Activated CD4-positive, alpha-beta T cell treated with anti-CD3 and anti-CD28 coated beads for 24 hours (primary cell): ENCODE results near the gene IDS.
"Not testable (repeated sequence)": the region's sequence is repeated elsewhere in the genome, so short reads cannot be mapped to it uniquely, and the experiment has no call there.

Source experiments
- DNase-seq, 2 donors: peaks; one replicate each; pipeline ENCODE4 v3.0.0-alpha.2; 2020; ENCODE audit warnings: low read depth in 2 of 2

Gene IDS

GRCh38 chrX:149527705-149528104 is 22.6 kb upstream of the IDS start:
- no peak for DNase-seq

- DNase-seq, result not testable (repeated sequence)
Observed at GRCh38 chrX:149526318-149527033, 21.4 kb upstream of the IDS start.

DNA sequence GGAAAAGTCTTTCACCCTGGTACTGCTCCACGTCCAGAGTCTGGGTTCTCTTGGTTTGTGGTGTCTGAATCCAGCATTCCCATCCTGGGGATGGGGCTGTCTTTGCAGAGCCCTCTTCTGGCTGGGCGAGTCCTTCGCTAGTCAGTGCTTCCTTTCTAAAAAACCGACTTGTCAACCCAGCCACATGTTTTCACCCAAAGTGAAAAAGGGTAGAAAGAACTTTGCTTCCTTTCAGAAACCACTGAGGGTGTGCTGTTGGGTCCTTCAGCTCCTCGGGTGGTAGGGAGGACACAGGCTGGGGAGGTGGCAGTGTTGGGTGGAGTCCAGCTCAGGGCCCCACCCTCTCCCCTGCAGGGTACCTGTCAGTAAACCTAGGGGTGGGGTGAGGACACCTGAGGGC is 20.8 kb upstream of the IDS start:
- not testable (repeated sequence) for DNase-seq

- not testable (repeated sequence) for DNase-seq
Observed at GRCh38 chrX:149525389-149525788, 20.3 kb upstream of the IDS start.

DNA sequence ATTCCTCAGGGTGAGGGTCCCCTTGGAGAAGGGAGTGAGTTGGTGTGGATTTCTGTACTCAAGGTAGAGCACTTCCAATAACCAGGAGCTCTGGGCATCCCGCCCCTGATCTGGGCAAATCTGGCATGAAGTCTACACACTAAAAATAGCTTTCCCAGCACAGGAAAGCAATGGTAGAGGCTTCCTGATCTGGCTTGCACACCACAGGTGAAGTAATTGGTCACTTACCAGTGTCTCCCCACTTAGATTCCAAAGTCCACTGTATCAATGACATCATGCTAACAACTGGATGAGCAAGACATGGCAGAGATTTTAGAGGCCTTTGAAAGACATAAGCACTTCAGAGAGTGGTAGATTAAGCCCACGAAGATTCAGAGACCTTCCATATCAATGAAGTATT is 17.8 kb upstream of the IDS start:
- no peak for DNase-seq

DNA sequence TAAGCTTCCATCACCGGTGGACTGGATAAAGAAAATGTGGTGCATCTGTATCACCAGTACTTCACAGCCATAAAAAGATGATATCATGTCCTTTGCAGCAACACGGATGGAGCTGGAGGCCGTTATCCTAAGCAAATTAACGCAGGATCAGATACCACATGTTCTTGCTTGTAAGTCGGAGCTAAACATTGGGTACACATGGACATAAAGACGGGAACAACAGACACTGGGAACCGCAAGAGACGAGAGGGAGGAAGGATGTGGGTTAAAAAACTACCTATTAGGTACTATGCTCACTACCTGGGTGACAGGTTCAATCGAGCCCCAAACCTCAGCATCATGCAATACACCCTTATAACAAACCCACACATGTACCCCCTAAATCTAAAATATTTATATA is 16.3 kb upstream of the IDS start:
- DNase-seq, result no peak

GRCh38 chrX:149520636-149521277 is 15.7 kb upstream of the IDS start:
- DNase-seq, result not testable (repeated sequence)

- no peak for DNase-seq
Observed at GRCh38 chrX:149518236-149518635, 13.1 kb upstream of the IDS start.

GRCh38 chrX:149517308-149517707 is 12.2 kb upstream of the IDS start:
- DNase-seq, result no peak

DNA sequence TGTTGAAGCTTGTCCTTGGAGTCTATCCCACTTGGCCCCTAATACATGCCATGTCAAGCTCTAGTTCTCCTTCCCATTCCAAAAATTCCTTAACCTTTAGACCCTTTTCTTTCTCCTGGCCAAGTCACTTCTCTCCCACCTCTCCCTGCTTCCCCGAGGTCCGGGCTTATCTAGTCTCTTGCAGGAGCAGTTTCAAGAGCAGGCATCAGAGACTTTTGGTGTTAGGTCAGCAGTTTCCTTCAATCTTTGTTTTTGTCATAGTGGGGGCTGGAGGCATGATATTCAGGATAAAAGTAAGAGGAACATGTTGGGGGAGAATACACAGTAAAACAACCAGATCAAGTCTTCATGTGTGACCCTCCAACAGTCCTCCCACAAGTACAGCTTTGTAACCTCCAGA is 11.5 kb upstream of the IDS start:
- DNase-seq, result no peak

GRCh38 chrX:149515954-149516602 is 11.0 kb upstream of the IDS start:
- no peak for DNase-seq

GRCh38 chrX:149513825-149514428 is 8.8 kb upstream of the IDS start:
- no peak for DNase-seq

GRCh38 chrX:149512225-149512885 is 7.2 kb upstream of the IDS start:
- DNase-seq, result peak; percentile 17 to 31

- DNase-seq, result no peak
Observed at GRCh38 chrX:149511081-149511480, 6.0 kb upstream of the IDS start.

- DNase-seq, result no peak
Observed at GRCh38 chrX:149510386-149510785, 5.3 kb upstream of the IDS start.

DNA sequence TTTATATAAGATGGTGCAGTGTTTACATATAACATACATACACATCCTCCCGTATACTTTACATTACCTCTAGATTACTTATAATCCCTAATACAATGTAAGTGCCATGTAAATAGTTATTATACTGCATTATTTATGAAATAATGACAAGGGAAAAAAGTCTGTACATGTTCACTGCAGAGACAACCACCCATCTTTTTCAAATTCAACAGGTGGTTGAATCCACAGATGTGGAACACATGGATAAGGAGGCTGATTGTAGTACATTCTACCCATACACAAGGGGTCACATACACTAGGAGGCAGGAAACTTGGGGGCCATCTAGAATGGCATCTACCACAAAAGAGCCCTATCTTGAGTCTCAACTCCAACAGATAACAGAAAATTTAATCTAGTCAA is 3.4 kb upstream of the IDS start:
- no peak for DNase-seq

GRCh38 chrX:149506349-149506748 is 1.2 kb upstream of the IDS start:
- DNase-seq, result no peak

DNA sequence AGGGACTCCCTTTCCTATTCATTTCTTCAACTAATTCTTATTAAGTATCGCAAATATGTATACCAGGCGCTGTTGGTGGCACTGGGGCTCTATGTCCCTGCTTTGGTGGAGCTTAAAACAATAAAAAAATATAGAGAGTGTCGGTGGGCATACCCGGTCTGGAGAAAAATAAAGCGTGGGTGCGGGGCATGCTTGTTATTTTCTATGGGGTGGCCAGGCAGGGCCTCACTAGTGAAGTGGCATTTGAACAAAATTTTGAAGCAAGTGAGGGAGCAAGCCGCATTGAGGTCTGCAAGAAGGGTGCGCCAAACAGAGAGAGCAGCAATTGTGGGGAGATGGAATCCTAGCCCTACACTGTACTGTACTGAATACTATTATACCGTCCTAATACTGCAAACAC is 565 bp upstream of the IDS start:
- no peak for DNase-seq

- DNase-seq, result peak; percentile 29 to 33
Observed at GRCh38 chrX:149504226-149504914, 736 bp downstream of the IDS start.

GRCh38 chrX:149503446-149503845 is 1.7 kb downstream of the IDS start:
- peak; percentile 6 to 33 for DNase-seq

DNA sequence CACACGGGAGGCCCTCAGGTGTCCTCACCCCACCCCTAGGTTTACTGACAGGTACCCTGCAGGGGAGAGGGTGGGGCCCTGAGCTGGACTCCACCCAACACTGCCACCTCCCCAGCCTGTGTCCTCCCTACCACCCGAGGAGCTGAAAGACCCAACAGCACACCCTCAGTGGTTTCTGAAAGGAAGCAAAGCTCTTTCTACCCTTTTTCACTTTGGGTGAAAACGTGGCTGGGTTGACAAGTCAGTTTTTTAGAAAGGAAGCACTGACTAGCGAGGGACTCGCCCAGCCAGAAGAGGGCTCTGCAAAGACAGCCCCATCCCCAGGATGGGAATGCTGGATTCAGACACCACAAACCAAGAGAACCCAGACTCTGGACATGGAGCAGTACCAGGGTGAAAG is 2.2 kb downstream of the IDS start:
- DNase-seq, result not testable (repeated sequence)

DNA sequence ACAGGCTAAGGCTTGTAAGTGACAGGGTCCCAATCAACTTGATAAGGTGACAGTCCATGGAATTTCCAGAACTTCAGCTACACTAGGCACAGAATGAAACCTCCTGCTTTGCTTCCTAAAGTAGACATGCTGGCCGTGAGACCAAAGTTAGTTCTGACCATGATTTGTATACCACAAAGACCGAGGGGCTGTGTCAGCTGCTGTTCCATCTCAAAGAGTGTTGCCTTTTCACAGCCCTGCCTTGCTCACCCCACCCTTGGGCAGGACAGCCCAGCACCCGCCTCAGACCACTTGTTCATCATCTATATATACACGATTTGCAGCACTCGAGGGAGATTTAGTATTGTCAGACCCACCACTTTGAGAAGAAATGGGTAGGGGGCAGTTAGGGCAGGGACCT is 5.3 kb downstream of the IDS start:
- no peak for DNase-seq
